Putamen (tissue), 1 donor: Measurements from ENCODE around the gene ESAM.

Source experiments
- DNase-seq: peaks from one replicate; pipeline ENCODE4 v3.0.0-alpha.2; 2016; ENCODE audit warnings: low spot score

ESAM gene

DNA sequence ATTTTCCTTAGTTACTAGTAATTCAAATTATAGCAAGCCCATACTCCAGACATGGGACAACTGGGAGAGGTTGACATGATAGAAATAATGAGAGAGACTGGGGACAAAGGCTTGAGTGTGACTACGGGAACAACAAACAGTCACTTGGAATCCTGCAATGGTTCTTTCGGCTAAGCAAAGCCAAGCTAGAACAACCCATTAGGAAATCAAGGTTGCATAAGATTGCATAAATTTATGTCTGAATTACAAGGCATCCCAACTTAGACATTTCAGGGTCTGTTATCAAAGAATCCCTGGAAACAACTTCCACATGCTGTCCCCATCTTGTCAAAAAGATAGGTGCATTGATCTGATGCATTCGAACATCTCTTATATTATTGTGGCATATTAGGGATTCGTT lies 32.5 kb downstream of the ESAM start:
- DNase-seq = no peak

DNA sequence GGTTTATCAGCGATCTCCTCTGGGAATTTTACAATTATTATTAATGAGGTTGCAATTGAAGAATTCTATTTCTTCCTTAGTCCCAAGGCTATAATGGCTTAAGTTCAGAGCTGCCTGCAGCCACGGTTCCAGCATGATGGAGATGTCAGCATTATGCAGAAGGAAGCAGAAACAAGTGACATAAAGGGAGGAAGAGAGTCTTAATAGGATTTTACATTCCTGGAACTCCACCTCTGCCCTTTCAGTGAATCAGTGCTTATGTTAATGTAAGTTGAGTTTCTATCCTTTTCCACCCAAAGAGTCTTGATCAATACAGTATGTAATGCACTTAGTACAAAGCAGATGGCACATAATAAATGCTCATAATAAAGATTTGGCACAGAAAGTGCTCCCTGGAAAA lies 34.0 kb downstream of the ESAM start:
- DNase-seq = no peak

- DNase-seq = no peak
Measured at GRCh38 chr11:124727474-124727873, 34.6 kb downstream of the ESAM start.

- no peak for DNase-seq
Measured at GRCh38 chr11:124725719-124726105, 36.4 kb downstream of the ESAM start.

GRCh38 chr11:124724979-124725718 lies 36.9 kb downstream of the ESAM start:
- DNase-seq = peak; percentile 77

DNA sequence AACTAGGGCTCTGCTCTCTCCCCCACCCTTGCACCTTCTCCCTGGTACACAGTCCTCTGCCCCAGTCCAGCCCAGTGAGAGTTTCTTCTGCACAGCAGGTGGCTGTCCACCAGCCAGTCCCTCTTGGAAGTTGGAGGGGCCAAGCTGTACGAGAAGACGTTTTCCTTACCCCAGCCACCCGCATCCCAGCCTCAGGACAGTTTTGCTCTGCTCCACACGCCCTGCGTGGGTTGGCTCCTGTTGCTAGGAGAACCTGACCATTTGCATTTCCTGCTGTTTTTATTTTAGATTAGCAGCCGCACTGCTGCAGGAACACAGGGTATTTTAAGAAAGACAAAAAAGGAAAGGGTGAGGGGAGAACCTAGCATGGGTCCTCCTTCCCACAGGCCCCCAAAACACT lies 39.9 kb downstream of the ESAM start:
- no peak for DNase-seq

- no peak for DNase-seq
Measured at GRCh38 chr11:124719534-124719933, 42.6 kb downstream of the ESAM start.

GRCh38 chr11:124718801-124719200 lies 43.3 kb downstream of the ESAM start:
- no peak for DNase-seq

DNA sequence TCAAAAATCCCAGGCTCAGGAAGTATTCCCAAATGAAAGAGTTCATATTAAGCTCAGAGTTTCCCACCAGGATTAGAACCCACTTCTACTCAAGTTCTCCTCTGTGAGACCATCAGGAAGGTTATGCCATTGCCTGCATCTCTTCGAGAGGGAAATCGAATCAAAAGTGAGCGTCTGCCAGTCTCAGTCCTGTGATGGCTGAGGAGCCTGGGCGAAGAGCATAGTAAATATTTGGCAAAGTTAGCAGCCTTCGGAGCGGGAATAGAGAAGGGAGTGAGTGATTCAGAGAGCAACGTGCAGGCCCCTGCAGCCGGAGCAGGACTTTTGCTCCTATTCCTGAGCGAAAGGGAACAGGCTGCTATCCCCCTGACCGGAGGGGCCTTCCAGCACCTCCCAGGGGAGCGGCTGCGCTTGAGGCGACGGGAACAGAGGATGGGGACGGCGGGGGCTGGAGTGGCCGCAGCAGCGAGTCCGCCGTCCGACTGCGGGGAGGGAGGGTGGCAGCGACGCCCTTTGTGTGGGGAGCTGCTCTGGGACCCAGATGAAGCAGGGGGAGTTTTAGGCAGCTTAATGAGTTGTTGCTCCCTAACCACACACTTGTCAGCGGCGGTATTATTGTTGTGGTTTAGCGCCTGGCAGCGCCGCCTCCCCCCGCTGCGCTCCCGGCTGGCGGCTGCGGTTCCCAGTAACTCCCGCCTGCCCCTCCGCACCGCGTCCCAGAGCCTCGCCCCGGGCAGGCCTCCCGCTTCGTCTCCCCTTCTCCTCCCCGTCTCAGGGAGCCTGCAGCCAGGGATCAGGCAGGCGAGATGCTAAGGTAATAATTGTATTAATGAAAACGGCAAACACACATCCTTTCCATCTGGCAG lies 44.1 kb downstream of the ESAM start:
- no peak for DNase-seq

- DNase-seq = no peak
Measured at GRCh38 chr11:124717421-124717785, 44.7 kb downstream of the ESAM start.

DNA sequence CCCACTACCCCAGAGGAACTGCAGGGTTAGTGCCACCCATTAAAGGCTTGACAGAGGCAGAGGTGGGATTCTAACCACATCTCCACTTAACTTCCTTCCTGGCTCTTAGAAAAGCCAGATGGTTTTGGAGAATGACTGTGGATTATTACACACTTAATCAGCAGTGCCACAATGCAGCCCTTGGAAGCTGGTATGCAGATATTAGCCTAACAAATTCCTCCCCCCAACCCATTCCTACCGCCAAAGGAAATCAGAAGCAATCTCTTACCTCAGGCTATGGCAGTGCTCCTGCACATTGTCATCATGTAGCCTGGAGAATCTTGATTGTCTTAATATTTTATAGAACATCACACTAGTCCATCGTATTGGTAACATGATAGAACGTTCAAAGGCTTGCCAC lies 45.5 kb downstream of the ESAM start:
- DNase-seq = no peak

DNA sequence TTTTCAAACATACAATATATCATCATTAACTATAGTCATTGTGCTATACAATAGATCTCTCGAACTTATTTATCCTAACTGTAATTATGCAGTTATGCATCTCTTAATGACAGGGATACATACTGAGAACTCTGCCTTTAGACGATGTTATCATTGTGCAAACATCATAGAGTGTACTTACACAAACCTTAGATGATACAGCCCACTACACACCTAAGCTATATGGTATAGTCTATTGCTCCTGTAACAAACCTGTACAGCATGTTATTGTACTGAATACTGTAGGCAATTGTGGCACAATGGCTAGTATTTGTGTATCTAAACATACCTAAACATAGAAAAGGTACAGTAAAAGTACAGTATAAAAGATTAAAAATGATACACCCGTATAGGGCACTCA lies 49.7 kb downstream of the ESAM start:
- DNase-seq = no peak

GRCh38 chr11:124707829-124708228 lies 54.3 kb downstream of the ESAM start:
- no peak for DNase-seq
